ENCODE data around the gene LRRC8B. TPM values are rescaled to one million over a fixed set of nuclear protein-coding genes. Genes with fewer than 3 reads are reported as not detected.

LRRC8B gene
- total RNA-seq, 2 experiments from 2014 or later: 11.8 to 13.0 TPM

DNA sequence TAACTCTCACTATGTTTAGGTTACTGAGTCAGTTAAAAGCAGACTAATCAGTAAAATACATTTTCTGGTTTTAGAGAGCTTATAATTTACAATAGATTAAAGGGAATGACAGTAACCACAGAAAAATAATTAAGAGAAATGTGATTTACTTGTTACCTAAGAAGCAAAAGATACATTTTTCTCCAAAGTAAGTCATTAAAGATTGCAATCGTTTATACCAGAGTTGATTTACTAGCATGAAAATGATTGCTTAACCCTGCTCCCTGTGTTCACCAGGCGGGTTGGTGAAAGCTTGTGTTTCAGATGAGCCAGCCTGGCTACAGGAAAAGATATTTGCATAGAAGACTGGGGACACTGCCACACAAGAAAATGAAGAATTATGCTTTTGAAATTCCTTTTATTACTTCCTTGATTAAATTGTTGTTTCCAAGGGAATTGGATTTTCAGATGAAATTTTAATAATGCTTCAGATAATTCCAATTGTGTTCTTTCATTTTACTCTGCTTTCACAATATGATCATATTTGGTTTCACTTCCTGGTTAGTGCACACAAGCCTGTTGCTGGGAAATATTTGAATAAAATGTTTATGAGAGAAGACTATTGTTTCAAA, 27.9 kb downstream of the LRRC8B start:
- Mint-ChIP-seq H3K36me3 (ENCODE audit: low read depth) (peaks cover 48% of the 10 kb centered on the region), H3K4me3 (peak overlapping the region; percentile 54), H3K9me3 (ENCODE audit: insufficient read depth) (no peaks in the 10 kb centered on the region), H3K4me1 (ENCODE audit: low read depth) (peaks cover 29% of the 10 kb centered on the region), H3K27ac (peak overlapping the region; percentile 82), H3K27me3 (ENCODE audit: low read depth) (no peaks in the 10 kb centered on the region)
- ATAC-seq: peak; percentile 70
- CTCF ChIA-PET: no interaction called here
- no peak for DNase-seq
- POLR2A ChIA-PET: interaction anchor here (1.1 kb wide), 1 partner anchor 13 kb away, joined by 3 read pairs; no protein-coding TSS in a partner anchor

DNA sequence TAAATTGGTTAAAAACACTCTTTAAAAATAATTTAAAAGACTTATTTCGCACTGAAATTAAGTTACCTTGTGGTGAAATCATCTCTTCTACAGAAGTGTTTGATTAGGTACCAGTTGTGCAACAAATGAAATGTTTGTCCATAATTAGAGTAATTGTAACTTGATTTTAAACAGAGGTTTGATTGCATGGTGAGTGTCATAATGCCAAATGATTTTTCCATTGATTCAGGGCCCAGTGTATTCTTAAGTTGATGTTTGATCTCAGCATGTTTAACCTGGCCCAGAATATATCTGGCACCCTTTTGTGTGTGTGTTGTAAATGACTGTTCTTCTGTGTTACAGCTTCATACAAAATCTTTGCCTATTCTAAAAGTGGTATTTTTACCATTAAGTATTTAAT, 28.5 kb downstream of the LRRC8B start:
- Mint-ChIP-seq H3K27me3 (ENCODE audit: low read depth) (no peaks in the 10 kb centered on the region), H3K27ac (peak overlapping the region; percentile 55), H3K9me3 (ENCODE audit: insufficient read depth) (no peaks in the 10 kb centered on the region), H3K4me3 (no peak overlapping the region), H3K4me1 (ENCODE audit: low read depth) (peaks cover 29% of the 10 kb centered on the region), H3K36me3 (ENCODE audit: low read depth) (peaks cover 49% of the 10 kb centered on the region)
- ATAC-seq: no peak
- CTCF ChIA-PET: no interaction called here
- DNase-seq: no peak
- POLR2A ChIA-PET: no interaction called here

DNA sequence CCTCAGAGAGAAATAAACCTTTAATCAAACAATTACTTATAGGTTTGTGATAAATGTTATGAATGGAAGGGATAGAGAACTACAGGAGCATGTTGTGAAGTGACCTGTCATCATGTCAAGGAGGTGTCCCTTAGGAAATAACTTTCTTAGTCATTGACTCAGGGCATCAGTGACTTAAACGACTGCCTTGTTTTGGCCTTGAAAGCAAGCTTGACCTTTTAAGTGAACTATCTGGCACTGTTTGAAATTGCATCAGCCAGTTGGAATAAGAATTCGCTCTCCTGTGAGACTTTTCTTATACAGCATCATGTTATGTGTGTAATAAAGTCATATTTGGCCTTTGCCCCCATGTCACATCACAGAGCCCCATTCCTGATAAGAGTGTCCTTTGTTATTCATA, 30.9 kb downstream of the LRRC8B start:
- Mint-ChIP-seq H3K36me3 (ENCODE audit: low read depth) (peaks cover 61% of the 10 kb centered on the region), H3K27me3 (ENCODE audit: low read depth) (no peaks in the 10 kb centered on the region), H3K4me3 (no peak overlapping the region), H3K27ac (no peak overlapping the region), H3K4me1 (ENCODE audit: low read depth) (peaks cover 29% of the 10 kb centered on the region), H3K9me3 (ENCODE audit: insufficient read depth) (no peaks in the 10 kb centered on the region)
- ATAC-seq: no peak
- ChIA-PET CTCF (interaction anchor here (1.2 to 1.4 kb wide), 2 partner anchors 29 to 225 kb away, joined by 3 to 4 read pairs; no protein-coding TSS in a partner anchor), POLR2A (no interaction called here)
- no peak for DNase-seq

DNA sequence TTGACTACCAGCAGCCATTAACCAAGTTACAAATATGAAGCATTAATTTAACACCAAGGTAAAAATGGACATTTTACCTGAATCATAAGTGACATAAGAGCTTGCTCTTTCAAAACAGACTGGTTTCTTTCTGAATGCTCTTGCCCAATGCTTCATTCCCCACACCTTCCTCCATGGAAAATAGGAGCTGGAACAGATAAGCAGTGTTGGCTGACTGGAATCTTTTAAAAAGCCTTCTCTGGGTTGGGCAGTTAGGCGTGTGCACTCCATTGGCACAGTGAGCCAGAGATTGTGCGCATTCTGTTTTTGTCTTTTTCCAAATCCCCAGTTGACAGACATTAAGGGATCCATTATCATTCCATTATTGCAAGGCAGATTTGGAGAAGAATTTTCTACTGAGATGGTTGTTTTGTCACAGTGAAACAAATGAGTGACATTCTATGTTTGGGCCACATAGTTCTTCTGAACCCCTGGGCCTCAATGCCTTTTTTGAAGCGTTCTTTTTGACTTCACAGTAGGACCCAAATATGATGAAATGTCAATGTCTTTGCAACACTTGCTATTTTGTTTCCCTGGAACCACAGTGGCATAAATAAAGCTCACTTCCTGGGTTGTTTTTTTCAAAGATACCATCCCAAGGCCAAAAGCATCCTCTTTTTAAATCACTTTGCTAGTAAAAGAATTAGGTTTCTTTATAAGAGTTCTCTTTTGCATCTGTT, 32.3 kb downstream of the LRRC8B start:
- no peaks in the 10 kb centered on the region for H3K27me3 Mint-ChIP-seq (ENCODE audit: low read depth)
- no peak for ATAC-seq
- ChIA-PET CTCF (interaction anchor here (1.2 to 1.4 kb wide), 3 partner anchors 11 to 52 kb away, joined by 3 to 6 read pairs (median 5); no protein-coding TSS in a partner anchor), POLR2A (interaction anchor here (1.1 kb wide), 1 partner anchor 11 kb away, joined by 3 read pairs; no protein-coding TSS in a partner anchor)
- no peaks in the 10 kb centered on the region for H3K9me3 Mint-ChIP-seq (ENCODE audit: insufficient read depth)
- DNase-seq: no peak
- H3K36me3 Mint-ChIP-seq (ENCODE audit: low read depth): peaks cover 57% of the 10 kb centered on the region
- no peak overlapping the region for H3K27ac Mint-ChIP-seq
- H3K4me3 Mint-ChIP-seq: no peak overlapping the region
- peaks cover 29% of the 10 kb centered on the region for H3K4me1 Mint-ChIP-seq (ENCODE audit: low read depth)

DNA sequence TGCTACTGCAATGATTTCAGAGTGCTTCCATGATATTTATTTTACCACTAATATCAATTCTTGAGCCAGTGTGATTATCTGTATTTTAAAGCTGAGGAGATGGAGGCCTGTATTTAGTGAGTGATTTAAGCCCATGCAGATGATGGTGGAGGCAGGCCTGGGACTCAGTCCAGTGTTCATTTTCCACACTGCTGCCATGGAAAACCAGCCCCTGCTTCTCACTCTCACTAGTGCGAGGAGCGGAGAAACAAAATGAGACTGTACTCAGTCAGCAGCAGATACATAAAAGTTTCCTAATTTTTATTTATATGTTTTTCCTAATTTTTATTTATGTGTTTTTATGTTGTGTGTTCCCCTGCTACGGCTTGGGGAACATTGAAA, 32.8 kb downstream of the LRRC8B start:
- no peak overlapping the region for H3K27ac Mint-ChIP-seq
- H3K4me3 Mint-ChIP-seq: no peak overlapping the region
- POLR2A ChIA-PET: interaction anchor here (1.1 kb wide), 1 partner anchor 11 kb away, joined by 3 read pairs; no protein-coding TSS in a partner anchor
- H3K4me1 Mint-ChIP-seq (ENCODE audit: low read depth): peaks cover 25% of the 10 kb centered on the region
- no peak for ATAC-seq
- H3K27me3 Mint-ChIP-seq (ENCODE audit: low read depth): no peaks in the 10 kb centered on the region
- CTCF ChIA-PET: interaction anchor here (1.2 to 2.2 kb wide), 5 partner anchors 8 to 51 kb away, joined by 3 to 6 read pairs (median 5); no protein-coding TSS in a partner anchor
- DNase-seq: no peak
- H3K9me3 Mint-ChIP-seq (ENCODE audit: insufficient read depth): no peaks in the 10 kb centered on the region
- H3K36me3 Mint-ChIP-seq (ENCODE audit: low read depth): peaks cover 60% of the 10 kb centered on the region

DNA sequence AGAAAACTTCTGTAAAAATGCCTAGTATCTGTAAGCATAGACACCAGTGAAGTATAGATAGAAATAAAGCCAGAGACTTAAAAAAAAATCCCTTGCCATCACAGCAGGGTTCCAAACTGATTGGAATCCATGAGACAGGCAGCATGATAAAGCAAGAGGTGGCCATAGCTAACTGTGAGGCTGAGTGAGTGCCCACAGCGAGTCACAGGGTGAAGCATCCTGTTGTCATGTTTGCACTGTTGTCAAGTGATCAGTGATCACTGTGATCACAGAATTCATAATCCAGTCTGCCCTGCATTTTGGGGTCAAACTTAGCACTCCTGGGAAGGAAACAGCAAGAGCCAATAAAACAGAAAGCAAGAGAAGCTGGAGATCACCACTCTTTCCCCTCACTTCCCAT, 33.3 kb downstream of the LRRC8B start:
- no peak overlapping the region for H3K4me3 Mint-ChIP-seq
- POLR2A ChIA-PET: interaction anchor here (0.6 kb wide), 1 partner anchor 30 kb away, joined by 3 read pairs; no protein-coding TSS in a partner anchor
- no peak for DNase-seq
- peaks cover 20% of the 10 kb centered on the region for H3K4me1 Mint-ChIP-seq (ENCODE audit: low read depth)
- ATAC-seq: no peak
- no peaks in the 10 kb centered on the region for H3K9me3 Mint-ChIP-seq (ENCODE audit: insufficient read depth)
- peaks cover 59% of the 10 kb centered on the region for H3K36me3 Mint-ChIP-seq (ENCODE audit: low read depth)
- H3K27ac Mint-ChIP-seq: no peak overlapping the region
- H3K27me3 Mint-ChIP-seq (ENCODE audit: low read depth): no peaks in the 10 kb centered on the region
- CTCF ChIA-PET: interaction anchor here (1.2 to 2.2 kb wide), 4 partner anchors 9 to 51 kb away, joined by 3 to 6 read pairs (median 5); no protein-coding TSS in a partner anchor

DNA sequence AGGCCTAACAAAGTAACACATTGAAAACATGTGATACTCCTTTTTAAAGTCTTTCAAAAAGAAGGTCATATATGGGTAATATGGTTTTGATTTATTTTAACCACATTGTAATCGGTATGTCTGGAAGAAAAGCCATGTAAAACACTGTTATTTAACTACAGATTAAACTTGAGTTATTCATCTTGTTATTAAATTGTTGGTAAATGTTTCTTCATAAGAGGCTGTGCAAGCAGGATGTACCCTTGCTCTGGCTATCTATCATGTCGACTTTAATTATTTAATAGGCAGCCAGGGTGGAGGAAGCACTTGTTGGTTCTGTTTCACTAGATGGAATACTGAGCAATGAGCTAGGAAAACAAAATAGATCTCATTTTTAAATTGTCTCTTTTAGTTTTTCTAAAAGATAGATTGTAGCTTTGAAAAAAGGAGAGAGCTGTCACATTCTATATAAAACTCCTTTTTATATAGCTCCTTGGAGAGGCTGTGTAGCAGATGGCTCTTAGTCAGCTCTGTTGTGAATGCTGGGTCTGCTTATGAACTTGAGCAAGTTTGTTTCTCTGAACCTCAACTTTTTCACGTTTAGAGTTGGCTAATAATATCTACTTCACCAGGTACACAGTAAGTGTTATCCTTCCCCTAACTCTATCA, 39.5 kb downstream of the LRRC8B start:
- H3K27ac Mint-ChIP-seq: no peak overlapping the region
- CTCF ChIA-PET: interaction anchor here (1.4 to 1.5 kb wide), 2 partner anchors 15 to 35 kb away, joined by 3 to 4 read pairs; no protein-coding TSS in a partner anchor
- H3K36me3 Mint-ChIP-seq (ENCODE audit: low read depth): peaks cover 21% of the 10 kb centered on the region
- POLR2A ChIA-PET: no interaction called here
- no peaks in the 10 kb centered on the region for H3K27me3 Mint-ChIP-seq (ENCODE audit: low read depth)
- no peaks in the 10 kb centered on the region for H3K9me3 Mint-ChIP-seq (ENCODE audit: insufficient read depth)
- DNase-seq (no peak), ATAC-seq (no peak)
- no peak overlapping the region for H3K4me3 Mint-ChIP-seq
- H3K4me1 Mint-ChIP-seq (ENCODE audit: low read depth): no peaks in the 10 kb centered on the region

DNA sequence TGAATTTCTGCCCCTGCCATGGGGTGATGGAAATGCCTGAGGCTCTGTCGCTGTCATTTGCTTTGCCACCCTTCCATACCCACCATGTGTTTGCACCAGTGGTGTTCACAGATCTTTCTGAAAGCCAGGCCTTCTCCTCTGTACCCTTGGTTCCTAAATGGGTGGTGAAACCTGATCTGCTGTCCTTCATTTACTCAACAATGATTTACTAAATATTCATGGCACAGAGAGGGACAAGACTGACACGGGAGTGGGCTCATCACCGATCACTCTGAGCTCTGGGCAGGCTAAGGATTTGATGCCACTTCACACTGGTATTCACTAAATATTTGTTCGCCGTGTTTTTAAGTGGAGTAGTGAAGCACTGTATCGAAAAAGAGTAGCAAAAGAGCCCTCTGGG, 40.9 kb downstream of the LRRC8B start:
- no peak for DNase-seq
- H3K4me1 Mint-ChIP-seq (ENCODE audit: low read depth): no peaks in the 10 kb centered on the region
- ATAC-seq: no peak

DNA sequence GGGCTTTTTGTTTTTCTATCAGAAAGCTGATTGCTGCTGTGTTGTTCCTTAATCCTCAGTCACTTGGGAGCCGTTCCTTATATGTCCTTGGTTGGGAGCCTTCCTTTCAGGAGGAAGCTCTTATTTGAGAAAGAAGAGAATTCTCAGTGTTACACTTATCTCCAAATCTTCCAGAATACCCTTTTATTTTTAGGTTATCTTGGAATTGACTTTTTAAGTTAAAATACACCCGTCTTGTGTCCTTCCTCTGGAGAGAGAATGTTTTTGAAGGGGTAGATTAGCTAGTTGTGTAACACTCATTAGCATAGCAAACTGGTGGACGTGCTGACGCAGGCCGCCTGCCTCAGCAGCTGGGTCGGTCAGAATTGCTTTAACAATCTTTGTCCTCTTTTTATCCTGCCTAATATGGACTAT, 42.1 kb downstream of the LRRC8B start:
- ATAC-seq (no peak), DNase-seq (no peak)
- Mint-ChIP-seq H3K9me3 (ENCODE audit: insufficient read depth) (peaks cover 7% of the 10 kb centered on the region), H3K27ac (no peak overlapping the region), H3K4me1 (ENCODE audit: low read depth) (no peaks in the 10 kb centered on the region), H3K4me3 (no peak overlapping the region), H3K36me3 (ENCODE audit: low read depth) (peaks cover 37% of the 10 kb centered on the region), H3K27me3 (ENCODE audit: low read depth) (no peaks in the 10 kb centered on the region)
- POLR2A ChIA-PET: no interaction called here
- CTCF ChIA-PET: interaction anchor here (0.9 to 1.5 kb wide), 3 partner anchors 9 to 197 kb away, joined by 3 read pairs; no protein-coding TSS in a partner anchor

More for the DNA sequence above, 40.9 kb downstream of the LRRC8B start:
- no peak overlapping the region for H3K4me3 Mint-ChIP-seq
- CTCF ChIA-PET: no interaction called here
- no peak overlapping the region for H3K27ac Mint-ChIP-seq
- POLR2A ChIA-PET: no interaction called here
- peaks cover 27% of the 10 kb centered on the region for H3K36me3 Mint-ChIP-seq (ENCODE audit: low read depth)
- H3K27me3 Mint-ChIP-seq (ENCODE audit: low read depth): no peaks in the 10 kb centered on the region
- peaks cover 5% of the 10 kb centered on the region for H3K9me3 Mint-ChIP-seq (ENCODE audit: insufficient read depth)

DNA sequence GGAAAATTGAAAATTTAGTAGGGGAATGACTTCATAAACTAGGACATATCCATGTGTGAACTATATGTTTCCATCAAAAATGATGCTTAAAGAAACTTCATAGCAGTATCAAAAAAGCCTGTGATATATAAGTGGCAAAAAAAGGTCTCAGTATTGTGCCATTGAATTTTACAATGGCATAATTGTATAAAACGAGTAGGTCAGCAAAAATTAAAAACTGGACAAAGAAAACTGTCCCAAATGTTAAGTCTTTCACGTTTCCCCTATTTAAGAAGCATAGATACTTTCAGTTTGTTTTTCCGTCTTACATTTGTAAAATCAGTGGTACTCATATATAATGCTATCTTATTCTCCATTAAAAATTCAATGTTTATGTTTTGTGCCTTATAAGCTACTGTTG, 43.2 kb downstream of the LRRC8B start:
- ChIA-PET CTCF (interaction anchor here (0.6 kb wide), 1 partner anchor 263 kb away, joined by 3 read pairs; no protein-coding TSS in a partner anchor), POLR2A (no interaction called here)
- no peaks in the 10 kb centered on the region for H3K27me3 Mint-ChIP-seq (ENCODE audit: low read depth)
- H3K4me1 Mint-ChIP-seq (ENCODE audit: low read depth): no peaks in the 10 kb centered on the region
- H3K27ac Mint-ChIP-seq: no peak overlapping the region
- no peak overlapping the region for H3K4me3 Mint-ChIP-seq
- DNase-seq: no peak
- peaks cover 40% of the 10 kb centered on the region for H3K36me3 Mint-ChIP-seq (ENCODE audit: low read depth)
- peaks cover 7% of the 10 kb centered on the region for H3K9me3 Mint-ChIP-seq (ENCODE audit: insufficient read depth)
- no peak for ATAC-seq

DNA sequence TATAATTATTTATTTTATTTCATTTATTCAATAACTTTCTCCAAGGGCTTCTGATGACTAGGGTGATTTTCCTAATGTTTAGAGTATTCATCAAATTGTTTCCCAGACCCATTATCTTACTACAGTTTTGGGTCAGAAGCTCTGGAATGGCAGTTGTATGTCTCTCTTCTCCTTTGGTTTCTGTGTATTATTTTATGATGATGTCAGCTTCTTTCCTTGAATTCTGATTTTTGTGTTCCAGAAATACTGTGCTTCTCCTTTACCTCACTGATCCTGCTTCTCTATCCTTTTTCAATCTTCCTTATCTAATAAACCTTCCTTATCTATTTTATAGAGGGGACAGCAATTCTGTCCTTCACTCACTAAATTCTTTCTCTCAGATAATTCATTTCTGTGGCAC, 48.8 kb downstream of the LRRC8B start:
- ChIA-PET CTCF (no interaction called here), POLR2A (no interaction called here)

DNA sequence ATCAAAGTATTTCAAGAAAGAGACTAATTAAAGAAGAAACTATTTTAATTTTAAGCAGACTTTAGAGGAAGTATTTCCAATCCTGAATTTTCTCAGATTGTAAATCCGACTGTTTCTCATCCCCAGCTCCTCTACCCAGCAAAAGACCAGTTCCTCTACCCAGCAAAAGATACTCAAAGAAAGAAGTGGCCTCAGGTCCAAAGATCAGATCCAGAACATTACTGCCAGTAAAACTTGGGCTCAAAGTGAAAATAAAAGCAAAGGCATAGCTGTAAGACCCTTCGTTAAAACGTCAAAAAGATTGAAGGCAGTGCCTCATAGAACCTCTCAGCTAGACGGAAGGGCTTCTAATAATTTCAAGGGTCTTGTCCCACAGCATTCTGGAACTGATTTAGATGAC, 50.0 kb downstream of the LRRC8B start:
- no peak overlapping the region for H3K27ac Mint-ChIP-seq

More for the DNA sequence above, 48.8 kb downstream of the LRRC8B start:
- peaks cover 7% of the 10 kb centered on the region for H3K9me3 Mint-ChIP-seq (ENCODE audit: insufficient read depth)
- ATAC-seq (no peak), DNase-seq (no peak)
- H3K27me3 Mint-ChIP-seq (ENCODE audit: low read depth): no peaks in the 10 kb centered on the region
- no peaks in the 10 kb centered on the region for H3K4me1 Mint-ChIP-seq (ENCODE audit: low read depth)
- no peak overlapping the region for H3K27ac Mint-ChIP-seq
- peaks cover 59% of the 10 kb centered on the region for H3K36me3 Mint-ChIP-seq (ENCODE audit: low read depth)
- no peak overlapping the region for H3K4me3 Mint-ChIP-seq

More for the DNA sequence above, 50.0 kb downstream of the LRRC8B start:
- ChIA-PET CTCF (interaction anchor here (1.3 kb wide), 1 partner anchor 15 kb away, joined by 4 read pairs; no protein-coding TSS in a partner anchor), POLR2A (no interaction called here)
- Mint-ChIP-seq H3K4me1 (ENCODE audit: low read depth) (peaks cover 4% of the 10 kb centered on the region), H3K36me3 (ENCODE audit: low read depth) (peaks cover 59% of the 10 kb centered on the region), H3K27me3 (ENCODE audit: low read depth) (no peaks in the 10 kb centered on the region), H3K4me3 (no peak overlapping the region), H3K9me3 (ENCODE audit: insufficient read depth) (peaks cover 7% of the 10 kb centered on the region)
- no peak for ATAC-seq
- DNase-seq: no peak
